Parathyroid adenoma (tissue), 2 donors: ENCODE measurements around the gene CHST11.
"Not testable (repeated sequence)": the region's sequence is repeated elsewhere in the genome, so short reads cannot be mapped to it uniquely, and the experiment has no call there.

Experiments used
- H2AFZ ChIP-seq: fragments of 300-600 bp; sonication (generic); one replicate; pipeline ENCODE4 v1.7.0; 2017; ENCODE audit warnings: antibody characterized with exemption, mild to moderate bottlenecking
- H3K27ac ChIP-seq: fragments of 300-600 bp; sonication (generic); one replicate; pipeline ENCODE4 v1.7.0; 2017
- H3K27me3 ChIP-seq: fragments of 300-600 bp; sonication (generic); one replicate; pipeline ENCODE4 v1.7.0; 2017; ENCODE audit warnings: low read length; ENCODE audit not compliant: control insufficient read depth, insufficient read depth
- H3K36me3 ChIP-seq: fragments of 300-600 bp; sonication (generic); one replicate; pipeline ENCODE4 v1.7.0; 2017; ENCODE audit warnings: low read length; ENCODE audit not compliant: control insufficient read depth, insufficient read depth
- H3K4me1 ChIP-seq: fragments of 300-600 bp; sonication (generic); one replicate; pipeline ENCODE4 v1.7.0; 2017; ENCODE audit warnings: control low read depth
- H3K4me2 ChIP-seq: fragments of 300-600 bp; sonication (generic); one replicate; pipeline ENCODE4 v1.7.0; 2017; ENCODE audit warnings: low read length
- H3K4me3 ChIP-seq: fragments of 300-600 bp; sonication (generic); one replicate; pipeline ENCODE4 v1.7.0; 2017; ENCODE audit warnings: low read depth, low read length
- H3K79me2 ChIP-seq: fragments of 300-600 bp; sonication (generic); one replicate; pipeline ENCODE4 v1.7.0; 2017; ENCODE audit warnings: control low read depth
- H3K9ac ChIP-seq: fragments of 300-600 bp; sonication (generic); one replicate; pipeline ENCODE4 v1.7.0; 2017; ENCODE audit warnings: mild to moderate bottlenecking
- H3K9me3 ChIP-seq: fragments of 300-600 bp; sonication (generic); one replicate; pipeline ENCODE4 v1.7.0; 2017; ENCODE audit warnings: low read length; ENCODE audit not compliant: control insufficient read depth
- CTCF ChIP-seq: fragments of 300-600 bp; sonication (generic); IDR thresholded peaks from one replicate; pipeline ENCODE4 v1.7.0; 2017; ENCODE audit warnings: antibody characterized with exemption, mild to moderate bottlenecking
- donor health status: primary hyperparathyroidism.

The CHST11 gene

DNA sequence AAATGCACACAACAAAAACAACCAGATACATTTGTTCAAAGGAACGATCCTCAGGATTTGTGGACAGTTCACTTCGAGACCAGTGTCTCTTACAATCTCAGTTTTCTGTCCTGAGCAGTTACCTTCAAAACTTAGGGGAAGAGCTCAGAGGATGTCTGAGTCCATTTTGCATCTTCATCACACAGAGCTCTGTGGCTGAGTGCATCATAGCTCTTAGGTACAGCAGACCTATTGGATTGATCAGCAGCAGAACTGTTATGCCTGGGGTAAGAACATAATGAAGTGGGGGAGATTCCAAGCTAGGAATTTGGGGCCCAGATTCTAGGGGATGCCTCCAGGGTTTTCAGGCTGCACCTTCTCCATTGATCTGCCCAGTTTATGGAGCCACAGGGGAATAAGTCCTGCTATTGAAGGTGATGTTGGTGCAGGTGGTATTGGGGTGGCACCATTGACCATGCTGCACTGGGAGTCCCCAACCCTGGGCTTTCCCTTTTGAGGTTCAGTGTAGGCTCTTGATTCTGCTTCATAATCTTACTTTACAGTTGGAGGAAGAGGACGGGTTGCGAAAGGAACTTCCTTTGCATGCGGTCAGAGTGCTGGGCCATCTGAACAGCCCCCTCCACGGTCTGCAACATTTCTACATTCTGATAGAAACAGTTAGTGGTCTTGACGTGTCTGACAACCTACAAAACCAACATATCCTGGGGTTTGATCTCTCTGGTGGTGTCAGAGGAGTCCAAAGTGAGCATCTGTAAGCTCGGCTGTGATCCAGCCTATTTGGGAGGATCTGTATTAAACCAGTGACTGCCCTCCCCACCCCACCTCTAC is 112.8 kb downstream of the CHST11 start:
- Histone ChIP-seq H2AFZ (no peak overlapping the region), H3K4me2 (no peak overlapping the region)

GRCh38 chr12:104570174-104570907 is 113.6 kb downstream of the CHST11 start:
- no peaks in the 10 kb centered on the region for H3K4me1 ChIP-seq

More for the DNA sequence above, 112.8 kb downstream of the CHST11 start:
- Histone ChIP-seq H3K79me2 (no peaks in the 10 kb centered on the region), H3K36me3 (no peaks in the 10 kb centered on the region), H3K27ac (no peak overlapping the region), H3K9me3 (no peaks in the 10 kb centered on the region), H3K4me1 (no peaks in the 10 kb centered on the region), H3K4me3 (no peak overlapping the region), H3K27me3 (no peaks in the 10 kb centered on the region), H3K9ac (no peak overlapping the region)
- no peak for TF ChIP-seq CTCF

DNA sequence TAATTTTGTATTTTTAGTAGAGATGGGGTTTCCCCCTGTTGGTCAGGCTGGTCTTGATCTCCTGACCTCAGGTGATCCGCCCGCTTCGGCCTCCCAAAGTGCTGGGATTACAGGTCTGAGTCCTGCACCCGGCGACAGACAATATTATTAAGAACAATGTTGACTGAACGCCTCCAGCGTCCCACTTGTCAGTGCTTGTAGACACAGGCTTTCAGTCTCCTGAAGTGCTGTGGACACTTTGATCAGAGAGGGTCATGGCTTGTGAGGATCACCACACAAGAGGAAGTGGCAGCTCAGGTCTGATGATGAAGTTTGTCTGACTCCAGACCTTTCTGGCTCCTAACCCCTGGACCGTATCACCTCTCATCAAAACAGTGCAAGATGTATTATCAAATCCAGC is 114.6 kb downstream of the CHST11 start:
- H3K4me3 ChIP-seq = no peak overlapping the region
- no peak overlapping the region for H3K27ac ChIP-seq
- no peak for TF ChIP-seq CTCF
- H3K9ac ChIP-seq = no peak overlapping the region
- no peak overlapping the region for H2AFZ ChIP-seq
- H3K4me2 ChIP-seq = no peak overlapping the region
- H3K27me3 ChIP-seq = no peaks in the 10 kb centered on the region
- no peaks in the 10 kb centered on the region for H3K9me3 ChIP-seq
- no peaks in the 10 kb centered on the region for H3K36me3 ChIP-seq
- no peaks in the 10 kb centered on the region for H3K79me2 ChIP-seq
- H3K4me1 ChIP-seq = no peaks in the 10 kb centered on the region

More at GRCh38 chr12:104570174-104570907, 113.6 kb downstream of the CHST11 start:
- Histone ChIP-seq H3K27ac (no peak overlapping the region), H3K9ac (no peak overlapping the region), H3K36me3 (no peaks in the 10 kb centered on the region), H2AFZ (no peak overlapping the region), H3K4me2 (no peak overlapping the region), H3K4me3 (no peak overlapping the region), H3K27me3 (no peaks in the 10 kb centered on the region), H3K79me2 (no peaks in the 10 kb centered on the region), H3K9me3 (no peaks in the 10 kb centered on the region)
- TF ChIP-seq CTCF = no peak

DNA sequence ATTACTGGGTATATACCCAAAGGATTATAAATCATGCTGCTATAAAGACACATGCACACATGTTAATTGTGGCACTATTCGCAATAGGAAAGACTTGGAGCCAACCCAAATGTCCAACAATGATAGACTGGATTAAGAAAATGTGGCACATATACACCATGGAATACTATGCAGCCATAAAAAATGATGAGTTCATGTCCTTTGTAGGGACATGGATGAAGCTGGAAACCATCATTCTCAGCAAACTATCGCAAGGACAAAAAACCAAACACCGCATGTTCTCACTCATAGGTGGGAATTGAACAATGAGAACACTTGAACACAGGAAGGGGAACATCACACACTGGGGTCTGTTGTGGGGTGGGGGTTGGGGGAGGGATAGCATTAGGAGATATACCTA is 117.6 kb downstream of the CHST11 start:
- not testable (repeated sequence) for H3K4me3 ChIP-seq, H3K36me3 ChIP-seq, H2AFZ ChIP-seq, H3K4me2 ChIP-seq, H3K27ac ChIP-seq, H3K27me3 ChIP-seq, H3K9me3 ChIP-seq, H3K79me2 ChIP-seq, H3K4me1 ChIP-seq, H3K9ac ChIP-seq

DNA sequence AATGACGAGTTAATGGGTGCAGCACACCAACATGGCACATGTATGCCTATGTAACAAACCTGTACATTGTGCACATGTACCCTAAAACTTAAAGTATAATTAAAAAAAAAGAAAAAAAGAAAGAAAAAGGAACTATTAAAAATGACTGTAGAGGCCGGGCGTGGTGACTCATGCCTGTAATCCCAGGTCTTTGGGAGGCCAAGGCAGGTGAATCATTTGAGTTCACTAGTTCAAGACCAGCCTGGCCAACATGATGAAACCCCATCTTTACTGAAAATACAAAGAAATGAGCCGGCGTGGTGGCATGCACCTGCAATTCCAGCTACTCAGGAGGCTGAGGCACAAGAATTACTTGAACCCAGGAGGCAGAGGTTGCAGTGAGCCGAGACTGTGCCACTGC is 118.0 kb downstream of the CHST11 start:
- H3K4me2 ChIP-seq, H3K4me3 ChIP-seq, H3K36me3 ChIP-seq, H3K9ac ChIP-seq, H2AFZ ChIP-seq, H3K27me3 ChIP-seq, H3K27ac ChIP-seq, H3K9me3 ChIP-seq, H3K79me2 ChIP-seq, H3K4me1 ChIP-seq: not testable (repeated sequence)
